ENCODE measurements around the gene SEMA4B. TPM values are rescaled to one million over a fixed set of nuclear protein-coding genes. Genes with fewer than 3 reads are reported as not detected.
A peak's percentile ranks its signal among the peaks of the same experiment; 100 is the strongest.

SEMA4B gene
- total and polyA plus RNA-seq, 9 of the 15 experiments (the other 6 are each of a cell fraction or from before 2014, with no cell fraction given): 1.3 to 33.6 (median 11.0) TPM

GRCh38 chr15:90214553-90215196, 13.5 kb downstream of the SEMA4B start:
- H3K4me1 ChIP-seq (replicated peaks in 1 of 2; ENCODE audit: control insufficient read depth in 2 of 2, insufficient read depth in 2 of 2, low read length in 2 of 2): peaks cover 10 to 40% of the 10 kb centered on the region in 2 experiments; a peak in 4 of 5 replicates
- TF ChIP-seq ZNF384 (IDR thresholded peaks at IDR 0.05; ENCODE audit: low read depth, low read length) (peak; percentile 2; the same call in 1 of the 2 replicates), USF2 (CRISPR knock-in tag; IDR thresholded peaks at IDR 0.05) (no peak), TFAP4 (CRISPR knock-in tag; IDR thresholded peaks at IDR 0.05; ENCODE audit: borderline replicate concordance) (0 out of 2 replicates have a peak, but pooled peaks have one; percentile 34), PRDM10 (IDR thresholded peaks at IDR 0.05; ENCODE audit: partially characterized antibody) (no peak), ATF2 (CRISPR knock-in tag; IDR thresholded peaks at IDR 0.05) (no peak), ZNF717 (CRISPR knock-in tag; IDR thresholded peaks at IDR 0.05) (no peak), FOSL1 (tag; conservative IDR thresholded peaks at IDR 0.05) (no peak), ZBTB1 (CRISPR knock-in tag; IDR thresholded peaks at IDR 0.05; ENCODE audit: borderline replicate concordance, low read depth) (no peak), ZFP91 (CRISPR knock-in tag; IDR thresholded peaks at IDR 0.05) (no peak), ZFP30 (CRISPR knock-in tag; IDR thresholded peaks at IDR 0.05; ENCODE audit: borderline replicate concordance) (no peak), PHF21A (IDR thresholded peaks at IDR 0.05; ENCODE audit: borderline replicate concordance, low read depth) (no peak), ZKSCAN3 (CRISPR knock-in tag; IDR thresholded peaks at IDR 0.05) (no peak), ZNF133 (CRISPR knock-in tag; IDR thresholded peaks at IDR 0.05) (no peak)

More at GRCh38 chr15:90214553-90215196, 13.5 kb downstream of the SEMA4B start:
- Histone ChIP-seq H3K9me1 (ENCODE audit: control insufficient read depth, insufficient read depth, low read length) (no peaks in the 10 kb centered on the region), H3K9ac (ENCODE audit: insufficient read depth in 1 of 2, low read depth in 2 of 2, low read length in 2 of 2) (no peak overlapping the region), H2AFZ (ENCODE audit: low read depth, low read length) (no peak overlapping the region), H3K4me3 (no peak overlapping the region), H3K27me3 (ENCODE audit: control insufficient read depth in 2 of 2, insufficient read depth in 2 of 2, low read length in 2 of 2) (no peaks in the 10 kb centered on the region), H4K20me1 (replicated peaks; ENCODE audit: control insufficient read depth, insufficient read depth, low read length) (peaks cover 1% of the 10 kb centered on the region), H3K79me2 (ENCODE audit: control insufficient read depth, insufficient read depth, low read length) (peaks cover 49% of the 10 kb centered on the region), H3K4me2 (ENCODE audit: insufficient read depth, low read length) (no peak overlapping the region), H3K36me3 (ENCODE audit: control insufficient read depth, insufficient read depth, low read length) (peaks cover 69% of the 10 kb centered on the region; the same call in 2 of the 3 replicates), H3K9me3 (replicated peaks; ENCODE audit: control insufficient read depth, insufficient read depth, low read depth, low read length) (no peaks in the 10 kb centered on the region), H3K27ac (ENCODE audit: extremely low read depth, low read depth, low read length) (no peak overlapping the region)
- intact Hi-C loops (cut with micrococcal nuclease): no loop called here
- no TSS peak for BruUV-seq (replicated peaks)
- CTCF ChIA-PET (ENCODE audit: low intra/inter-chr PET ratio): no interaction called here
- in situ Hi-C loops (cut with MboI): loop anchor here (5.0 kb wide), 1 partner anchor 52 kb away; no protein-coding TSS in a partner anchor
- POLR2A ChIA-PET: interaction anchor here (0.6 to 1.0 kb wide), 3 partner anchors 12 to 22 kb away, joined by 3 to 5 read pairs (median 4); partner anchors contain the start of genes CIB1 and GDPGP1
- WGBS (ENCODE audit: insufficient coverage, low coverage, missing lambda C conversion rate): 85% methylated on average over 8 of the region's 8 CpGs
- DNase-seq (ENCODE audit: extremely low read depth in 1 of 4, low spot score in 3 of 4) (no peak), ATAC-seq (peak; percentile 58), FAIRE-seq (peak; percentile 35)
